GM10248 (cell line): ENCODE data around the gene FXYD1.

ENCODE experiments used
- CTCF ChIA-PET: fragments of 300-600 bp; sonication (Branson Sonifier 250); formaldehyde crosslinking; extraction: SDS; loops from one replicate; lab custom pipeline; 2021; ENCODE audit warnings: antibody characterized with exemption; lab: Yijun Ruan, JAX
- POLR2A ChIA-PET: fragments of 350-650 bp; sonication (Branson Sonifier 250); formaldehyde crosslinking; extraction: SDS; loops from one replicate; lab custom pipeline; 2020; ENCODE audit warnings: antibody characterized with exemption; lab: Yijun Ruan, JAX
- DNase-seq: peaks from one replicate; pipeline ENCODE4 v3.0.0; 2012; ENCODE audit errors: extremely low spot score
- CTCF ChIP-seq: IDR thresholded peaks from 2 replicates; pipeline ENCODE4 v1.5.1; 2012; ENCODE audit warnings: mild to moderate bottlenecking, low read depth; ENCODE audit errors: extremely low read depth, missing control alignments, control extremely low read depth

FXYD1 gene

GRCh38 chr19:35168196-35168595, 29.6 kb downstream of the FXYD1 start:
- ChIA-PET POLR2A (no interaction called here), CTCF (interaction anchor here (0.9 to 1.2 kb wide), 4 partner anchors 14 to 101 kb away, joined by 3 to 4 read pairs (median 3); partner anchors contain the start of genes FXYD5 and USF2)
- no peak for DNase-seq
- no peak for TF ChIP-seq CTCF

DNA sequence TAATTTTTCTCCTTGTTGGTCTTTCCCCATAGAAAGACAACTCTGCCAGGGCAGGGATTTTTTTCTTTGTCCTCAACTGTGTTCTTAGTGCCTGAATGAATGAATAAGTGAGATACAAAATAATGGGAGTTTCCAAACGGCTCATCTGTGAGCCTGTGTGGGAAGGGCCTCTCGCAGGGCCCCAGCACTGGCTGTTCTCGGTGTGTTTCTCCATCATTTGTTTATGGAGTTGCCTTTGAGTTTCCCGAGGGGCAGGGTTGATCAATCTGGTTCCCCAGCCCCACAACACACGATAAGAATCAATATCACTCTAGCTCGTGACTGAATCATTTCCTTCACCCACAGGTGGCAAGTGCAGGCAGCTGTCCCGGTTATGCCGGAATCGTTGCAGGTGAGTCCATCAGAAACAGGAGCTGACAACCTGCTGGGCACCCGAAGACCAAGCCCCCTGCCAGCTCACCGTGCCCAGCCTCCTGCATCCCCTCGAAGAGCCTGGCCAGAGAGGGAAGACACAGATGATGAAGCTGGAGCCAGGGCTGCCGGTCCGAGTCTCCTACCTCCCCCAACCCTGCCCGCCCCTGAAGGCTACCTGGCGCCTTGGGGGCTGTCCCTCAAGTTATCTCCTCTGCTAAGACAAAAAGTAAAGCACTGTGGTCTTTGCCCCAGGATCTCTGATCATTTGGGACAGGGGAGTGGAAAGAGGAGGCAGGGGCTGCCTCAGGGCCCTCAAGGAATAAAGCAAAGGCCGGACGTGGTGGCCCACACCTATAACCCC, 30.8 kb downstream of the FXYD1 start:
- POLR2A ChIA-PET, result no interaction called here
- no peak for TF ChIP-seq CTCF
- DNase-seq, result no peak
- CTCF ChIA-PET, result interaction anchor here (1.0 to 1.7 kb wide), 3 partner anchors 9 to 34 kb away, joined by 3 to 4 read pairs (median 3); no protein-coding TSS in a partner anchor

GRCh38 chr19:35170359-35171061, 31.9 kb downstream of the FXYD1 start:
- TF ChIP-seq CTCF, result no peak
- DNase-seq, result no peak
- ChIA-PET POLR2A (no interaction called here), CTCF (interaction anchor here (1.3 to 1.7 kb wide), 2 partner anchors 8 to 28 kb away, joined by 3 to 4 read pairs; no protein-coding TSS in a partner anchor)

- POLR2A ChIA-PET, result no interaction called here
- CTCF ChIA-PET, result interaction anchor here (1.4 to 2.0 kb wide), 2 partner anchors 18 to 30 kb away, joined by 6 read pairs; partner anchors contain the start of gene FXYD5
- TF ChIP-seq CTCF, result no peak
Observed at GRCh38 chr19:35171730-35172129, 33.1 kb downstream of the FXYD1 start.

GRCh38 chr19:35174226-35174625, 35.6 kb downstream of the FXYD1 start:
- TF ChIP-seq CTCF, result no peak
- ChIA-PET POLR2A (interaction anchor here (0.7 kb wide), 1 partner anchor 185 kb away, joined by 5 read pairs; no protein-coding TSS in a partner anchor), CTCF (no interaction called here)
- no peak for DNase-seq

More at GRCh38 chr19:35171730-35172129, 33.1 kb downstream of the FXYD1 start:
- no peak for DNase-seq

GRCh38 chr19:35176181-35176570, 37.6 kb downstream of the FXYD1 start:
- POLR2A ChIA-PET, result interaction anchor here (0.6 kb wide), 1 partner anchor 14 kb away, joined by 3 read pairs; no protein-coding TSS in a partner anchor
- TF ChIP-seq CTCF, result no peak
- CTCF ChIA-PET, result no interaction called here

More at GRCh38 chr19:35176181-35176570, 37.6 kb downstream of the FXYD1 start:
- DNase-seq, result no peak
